GM12865 (cell line): ENCODE results near the gene GPC3.

Source experiments
- DNase-seq: peaks from one replicate; pipeline ENCODE4 v3.0.0; 2010; ENCODE audit warnings: low read depth
- H3K4me3 ChIP-seq: 2 replicates; pipeline ENCODE4 v1.5.1; 2011; ENCODE audit warnings: mild to moderate bottlenecking, low read depth, low read length, control low read depth
- CTCF ChIP-seq: IDR thresholded peaks from 2 replicates; pipeline ENCODE4 v1.5.1; 2011; ENCODE audit warnings: low read length, control low read depth, low read depth, inconsistent platforms; ENCODE audit not compliant: insufficient read depth; ENCODE audit errors: missing control alignments

GPC3 gene

GRCh38 chrX:133681421-133681820 is 304.0 kb downstream of the GPC3 start:
- H3K4me3 ChIP-seq = no peak overlapping the region
- TF ChIP-seq CTCF = no peak
- DNase-seq = no peak

GRCh38 chrX:133677123-133678063 is 308.0 kb downstream of the GPC3 start:
- no peak for TF ChIP-seq CTCF
- no peak overlapping the region for H3K4me3 ChIP-seq
- no peak for DNase-seq

GRCh38 chrX:133676344-133677122 is 308.9 kb downstream of the GPC3 start:
- TF ChIP-seq CTCF = no peak
- no peak overlapping the region for H3K4me3 ChIP-seq
- no peak for DNase-seq

GRCh38 chrX:133674726-133675470 is 310.5 kb downstream of the GPC3 start:
- DNase-seq = no peak
- TF ChIP-seq CTCF = no peak
- no peak overlapping the region for H3K4me3 ChIP-seq

GRCh38 chrX:133670383-133670782 is 315.0 kb downstream of the GPC3 start:
- peak; percentile 6 for DNase-seq
- TF ChIP-seq CTCF = peak; percentile 44
- H3K4me3 ChIP-seq = no peak overlapping the region

- H3K4me3 ChIP-seq = no peak overlapping the region
- no peak for TF ChIP-seq CTCF
- DNase-seq = no peak
Measured at GRCh38 chrX:133669214-133669613, 316.2 kb downstream of the GPC3 start.
